RPMI8226 (cell line): Measurements from ENCODE around the gene GPR148.

Experiments
- DNase-seq: peaks from one replicate; pipeline ENCODE4 v3.0.0-alpha.2; 2015

Gene GPR148

GRCh38 chr2:130778781-130779180, 49.9 kb downstream of the GPR148 start:
- no peak for DNase-seq
